HG02970 (cell line): ENCODE results near the gene SMARCA4.

Experiments used
- ATAC-seq: cut with Tn5 transposase; IDR thresholded peaks from one replicate; pipeline ENCODE4 v1.9.1; 2021; ENCODE audit warnings: mild to moderate bottlenecking, moderate library complexity, moderate number of reproducible peaks; ENCODE audit not compliant: unreplicated experiment, low FRiP score

Gene SMARCA4

DNA sequence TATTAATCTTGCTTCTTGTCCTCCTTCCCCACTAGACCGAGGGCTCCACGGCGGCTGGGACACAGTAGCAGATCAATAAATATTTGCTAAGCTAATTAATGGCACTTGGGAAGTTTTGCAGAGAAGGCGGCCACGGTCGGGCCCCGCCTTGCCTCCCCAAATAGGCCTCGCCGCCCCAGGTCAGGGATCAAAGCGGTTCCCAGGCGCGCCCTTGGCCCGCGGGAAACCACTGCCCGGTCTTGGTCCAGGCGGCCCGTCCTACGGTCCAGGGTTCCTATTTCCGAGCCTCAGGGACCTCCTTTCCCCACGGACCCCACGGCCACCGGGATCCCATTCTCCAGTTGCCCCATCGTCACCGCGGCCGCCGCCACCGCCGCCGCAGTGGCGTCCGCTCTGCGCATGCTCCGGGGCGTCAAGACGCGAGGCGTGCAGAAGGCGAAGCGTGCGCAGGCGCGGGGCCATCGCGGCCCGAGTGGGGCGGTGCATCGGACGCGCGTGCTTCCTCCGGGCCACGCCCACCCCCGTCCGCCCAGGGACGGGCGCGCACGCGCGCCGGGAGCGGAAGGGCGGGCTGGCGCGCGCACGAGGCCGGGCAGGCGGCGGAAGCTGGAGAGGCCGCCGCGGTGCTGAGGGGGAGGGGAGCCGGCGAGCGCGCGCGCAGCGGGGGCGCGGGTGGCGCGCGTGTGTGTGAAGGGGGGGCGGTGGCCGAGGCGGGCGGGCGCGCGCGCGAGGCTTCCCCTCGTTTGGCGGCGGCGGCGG lies at the start of gene SMARCA4:
Gene SMARCA4 (plus strand): TSS at position 717 of the 759 bp plus-strand sequence. CDS start 23,122 bp downstream, outside the sequence.
- peak; percentile 76 for ATAC-seq

DNA sequence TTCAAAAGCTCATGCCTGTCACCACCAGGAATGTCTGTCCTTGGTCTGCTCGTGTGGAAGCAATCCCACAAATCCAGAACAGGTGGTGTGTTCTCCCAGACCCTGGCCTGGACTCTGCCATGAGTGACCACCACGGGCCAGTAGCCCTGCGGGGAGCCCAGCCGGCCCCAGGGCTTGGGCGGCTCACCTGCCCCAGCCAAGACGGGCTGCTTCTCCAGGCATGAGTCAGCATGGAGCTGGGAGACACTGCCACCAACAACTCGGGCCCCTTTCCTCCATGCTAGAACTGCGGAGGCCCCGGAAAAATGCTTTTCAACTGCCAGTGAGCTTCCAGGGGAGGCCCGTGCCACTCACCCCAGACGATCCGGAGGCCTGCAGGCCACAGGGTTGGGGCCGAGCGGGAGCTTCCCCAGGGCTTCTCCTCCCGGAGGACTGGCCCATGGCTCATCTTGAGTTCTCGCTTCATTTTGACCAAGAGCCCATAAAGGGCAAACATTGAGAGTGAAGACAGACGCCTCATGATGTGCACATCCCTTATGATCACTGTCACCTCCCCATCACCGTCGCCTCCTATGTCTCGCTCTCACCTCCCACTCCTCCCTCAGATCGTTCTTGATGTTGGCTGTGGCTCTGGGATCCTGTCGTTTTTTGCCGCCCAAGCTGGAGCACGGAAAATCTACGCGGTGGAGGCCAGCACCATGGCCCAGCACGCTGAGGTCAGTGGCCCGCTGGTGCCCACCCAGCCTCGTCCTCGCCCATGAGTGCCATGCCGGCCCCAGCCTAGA lies 49.1 kb upstream of the SMARCA4 start:
- no peak for ATAC-seq

DNA sequence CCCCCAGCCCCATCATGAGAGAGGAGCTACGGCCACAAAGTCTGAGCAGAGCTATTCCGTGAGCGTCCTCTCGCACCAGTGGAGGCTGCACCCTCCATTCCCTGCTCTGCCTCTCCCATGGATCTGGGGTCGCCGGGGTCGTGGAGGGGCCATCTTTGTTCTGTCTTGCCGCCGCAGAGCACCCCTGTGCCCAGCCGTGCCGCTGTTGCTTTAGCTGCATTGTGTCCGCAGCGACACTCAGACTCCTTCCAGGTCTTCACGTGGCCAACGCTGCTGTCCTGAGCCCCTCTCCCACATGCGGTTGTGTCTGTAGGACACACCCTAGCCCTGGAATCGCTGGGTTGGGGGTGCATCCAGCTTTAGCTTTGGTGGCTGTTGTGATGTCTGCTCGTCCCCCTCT lies 48.2 kb upstream of the SMARCA4 start:
- ATAC-seq = no peak

DNA sequence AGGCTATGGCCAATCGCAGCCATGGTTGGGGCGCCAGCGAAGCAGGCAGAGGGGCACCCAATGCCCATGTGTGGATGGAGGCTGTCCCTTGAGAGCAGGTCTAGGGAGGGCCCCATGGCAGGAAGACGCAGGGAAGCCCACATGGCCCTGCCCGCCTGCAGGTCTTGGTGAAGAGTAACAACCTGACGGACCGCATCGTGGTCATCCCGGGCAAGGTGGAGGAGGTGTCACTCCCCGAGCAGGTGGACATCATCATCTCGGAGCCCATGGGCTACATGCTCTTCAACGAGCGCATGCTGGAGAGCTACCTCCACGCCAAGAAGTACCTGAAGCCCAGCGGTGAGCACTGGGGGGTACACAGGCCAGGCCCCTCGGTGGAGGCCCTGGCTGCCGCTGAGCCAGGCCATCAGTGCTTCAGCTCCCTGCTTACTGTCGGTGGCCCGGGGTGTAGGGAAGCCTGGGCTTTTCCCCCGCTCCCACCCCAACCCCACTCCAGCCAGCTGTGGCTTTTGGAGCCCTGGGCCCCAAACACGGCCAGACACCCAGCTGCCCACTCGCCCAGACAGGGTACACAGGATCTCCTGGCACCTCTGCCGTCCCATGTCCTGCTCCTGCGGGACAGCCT lies 47.0 kb upstream of the SMARCA4 start:
- no peak for ATAC-seq

DNA sequence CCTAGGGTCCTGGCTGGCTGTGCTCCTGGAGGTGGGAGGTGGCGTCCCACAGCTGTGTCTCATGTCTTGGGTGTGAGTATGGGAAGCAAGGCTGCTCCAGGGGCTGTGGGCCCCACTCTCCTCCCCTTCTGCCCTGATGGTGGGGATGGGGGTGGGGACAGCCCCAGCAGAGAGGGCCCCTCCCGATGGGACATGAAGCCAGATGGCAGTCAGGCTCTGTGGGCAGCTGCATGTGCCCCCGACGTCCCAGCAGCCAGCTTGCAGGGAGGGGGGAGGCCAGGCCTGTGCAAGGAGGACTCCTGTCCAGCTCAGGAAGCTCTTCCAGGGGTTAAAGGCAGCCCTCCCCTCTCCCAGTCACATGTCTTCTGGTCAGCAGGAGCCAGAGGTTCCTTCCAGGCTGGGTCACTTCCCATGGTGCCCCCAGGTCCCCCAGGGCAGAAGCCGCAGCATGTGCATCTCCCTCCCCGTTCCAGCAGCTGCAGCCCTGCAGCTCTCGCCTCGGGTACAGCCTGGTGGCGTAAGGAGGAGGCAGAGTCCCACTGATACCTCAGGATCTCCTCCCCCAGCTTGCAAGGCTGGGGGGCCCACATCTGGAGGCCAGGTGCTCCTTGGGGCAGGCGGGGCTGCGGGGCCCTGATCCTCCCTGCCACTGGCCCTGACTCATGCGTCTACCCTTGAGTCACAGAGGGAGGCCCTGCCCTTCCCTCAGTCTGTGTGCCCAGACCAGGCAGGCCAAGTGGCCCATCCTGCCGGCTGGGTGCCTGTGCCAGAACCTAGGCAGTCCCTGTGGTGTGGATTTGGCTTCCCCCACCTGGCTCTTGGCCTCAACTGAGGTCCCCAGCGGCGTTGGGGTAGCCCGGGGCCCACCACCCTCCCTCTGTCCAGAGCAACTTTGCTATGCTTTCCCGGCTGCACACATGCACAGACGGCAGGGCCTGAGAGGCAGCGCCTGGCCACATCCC lies 45.4 kb upstream of the SMARCA4 start:
- ATAC-seq = no peak

DNA sequence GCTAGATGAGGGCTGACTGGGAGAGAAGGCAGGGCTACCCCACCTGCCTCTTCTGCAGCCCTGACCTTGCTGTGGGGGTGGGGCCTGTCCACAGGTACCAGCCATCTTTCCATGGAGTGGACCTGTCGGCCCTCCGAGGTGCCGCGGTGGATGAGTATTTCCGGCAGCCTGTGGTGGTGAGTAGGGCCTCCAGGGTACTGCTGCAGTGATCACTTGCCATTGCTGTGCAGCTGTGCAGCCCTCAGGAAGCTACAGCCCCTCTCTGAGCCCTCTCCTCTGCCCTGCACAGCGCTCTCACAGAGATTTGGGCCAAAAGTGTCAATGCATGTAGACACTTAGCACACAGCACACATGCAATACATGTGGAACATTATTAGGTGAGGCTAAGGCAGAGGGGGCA lies 44.2 kb upstream of the SMARCA4 start:
- ATAC-seq = no peak

DNA sequence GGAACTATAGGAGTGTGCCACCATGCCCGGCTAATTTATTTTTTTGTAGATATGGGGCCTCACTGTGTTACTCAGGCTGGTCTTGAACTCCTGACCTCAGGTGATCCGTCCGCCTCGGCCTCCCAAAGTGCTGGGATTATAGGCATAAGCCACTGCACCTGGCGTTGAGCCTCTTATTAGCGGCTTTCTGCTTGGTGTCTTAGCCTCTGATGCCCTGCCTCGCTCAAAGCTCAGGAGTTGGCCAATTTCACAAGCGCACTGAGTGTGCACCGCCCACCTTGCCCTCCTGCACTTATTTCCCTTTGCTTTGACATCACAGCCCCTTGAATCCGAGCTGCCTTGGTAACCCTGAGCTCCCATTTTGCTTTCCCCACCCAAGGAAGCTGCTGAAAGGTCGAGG lies 42.5 kb upstream of the SMARCA4 start:
- no peak for ATAC-seq

DNA sequence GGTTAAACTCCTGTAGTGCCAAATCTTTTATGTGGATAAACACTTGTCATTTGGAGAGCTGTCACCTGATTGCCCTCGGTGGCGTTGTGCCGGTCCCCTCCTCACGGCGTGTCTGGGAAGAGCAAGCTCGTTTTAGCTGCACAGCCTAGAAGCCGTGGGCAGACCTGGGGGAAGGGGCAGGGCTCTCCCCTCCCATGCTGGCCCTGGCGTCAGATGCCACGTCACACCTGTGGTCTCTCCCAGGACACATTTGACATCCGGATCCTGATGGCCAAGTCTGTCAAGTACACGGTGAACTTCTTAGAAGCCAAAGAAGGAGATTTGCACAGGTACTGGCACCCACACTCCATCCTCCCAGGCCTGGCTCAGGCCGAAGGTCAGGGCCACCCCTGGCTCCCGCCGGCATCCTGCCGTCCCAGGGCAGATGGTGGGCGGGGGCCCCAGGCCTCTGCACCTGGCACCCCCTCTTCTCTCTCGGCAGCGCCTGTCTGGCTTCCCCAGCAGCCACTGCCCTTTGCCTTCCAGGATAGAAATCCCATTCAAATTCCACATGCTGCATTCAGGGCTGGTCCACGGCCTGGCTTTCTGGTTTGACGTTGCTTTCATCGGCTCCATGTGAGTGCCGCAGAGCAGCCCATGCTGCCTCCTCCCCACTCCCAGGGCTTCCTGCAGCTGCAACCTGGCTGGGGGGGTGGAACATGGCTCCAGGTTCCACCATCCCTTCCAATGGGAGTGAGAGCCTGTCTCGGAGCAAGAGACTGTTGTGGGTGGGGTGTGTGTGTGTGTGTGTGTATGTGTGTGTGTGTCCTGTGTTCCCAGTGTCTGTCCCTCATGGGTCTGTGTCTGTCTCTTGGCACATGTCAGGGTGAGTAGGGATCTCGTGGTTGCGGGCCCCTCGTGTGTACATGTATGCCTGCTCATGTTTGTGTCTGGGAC lies 41.2 kb upstream of the SMARCA4 start:
- no peak for ATAC-seq

DNA sequence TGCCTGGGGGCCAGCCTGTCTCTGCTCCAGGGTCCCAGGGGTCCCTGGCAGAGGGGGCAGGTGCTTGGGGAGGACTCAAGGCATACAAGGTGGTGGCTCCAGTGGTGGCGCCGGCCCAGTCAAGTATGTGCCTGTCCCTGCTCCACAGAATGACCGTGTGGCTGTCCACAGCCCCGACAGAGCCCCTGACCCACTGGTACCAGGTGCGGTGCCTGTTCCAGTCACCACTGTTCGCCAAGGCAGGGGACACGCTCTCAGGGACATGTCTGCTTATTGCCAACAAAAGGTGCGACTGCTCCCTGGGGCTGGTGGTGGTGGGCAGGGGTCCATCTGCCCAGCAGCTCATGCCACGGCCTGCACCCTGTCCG lies 40.6 kb upstream of the SMARCA4 start:
- no peak for ATAC-seq

DNA sequence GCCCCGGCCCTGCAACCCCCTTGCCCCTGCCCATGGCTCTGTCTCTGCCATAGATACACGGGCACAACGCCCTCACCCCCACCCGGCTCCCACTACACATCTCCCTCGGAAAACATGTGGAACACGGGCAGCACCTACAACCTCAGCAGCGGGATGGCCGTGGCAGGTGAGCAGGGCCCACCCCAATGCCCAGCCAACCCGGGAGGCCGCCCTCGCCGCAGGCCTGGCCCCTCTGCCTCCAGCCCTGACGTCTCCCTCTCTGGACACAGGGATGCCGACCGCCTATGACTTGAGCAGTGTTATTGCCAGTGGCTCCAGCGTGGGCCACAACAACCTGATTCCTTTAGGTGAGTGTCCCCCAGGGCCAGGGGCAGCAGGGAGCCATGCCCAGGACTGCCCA lies 40.0 kb upstream of the SMARCA4 start:
- ATAC-seq = no peak

DNA sequence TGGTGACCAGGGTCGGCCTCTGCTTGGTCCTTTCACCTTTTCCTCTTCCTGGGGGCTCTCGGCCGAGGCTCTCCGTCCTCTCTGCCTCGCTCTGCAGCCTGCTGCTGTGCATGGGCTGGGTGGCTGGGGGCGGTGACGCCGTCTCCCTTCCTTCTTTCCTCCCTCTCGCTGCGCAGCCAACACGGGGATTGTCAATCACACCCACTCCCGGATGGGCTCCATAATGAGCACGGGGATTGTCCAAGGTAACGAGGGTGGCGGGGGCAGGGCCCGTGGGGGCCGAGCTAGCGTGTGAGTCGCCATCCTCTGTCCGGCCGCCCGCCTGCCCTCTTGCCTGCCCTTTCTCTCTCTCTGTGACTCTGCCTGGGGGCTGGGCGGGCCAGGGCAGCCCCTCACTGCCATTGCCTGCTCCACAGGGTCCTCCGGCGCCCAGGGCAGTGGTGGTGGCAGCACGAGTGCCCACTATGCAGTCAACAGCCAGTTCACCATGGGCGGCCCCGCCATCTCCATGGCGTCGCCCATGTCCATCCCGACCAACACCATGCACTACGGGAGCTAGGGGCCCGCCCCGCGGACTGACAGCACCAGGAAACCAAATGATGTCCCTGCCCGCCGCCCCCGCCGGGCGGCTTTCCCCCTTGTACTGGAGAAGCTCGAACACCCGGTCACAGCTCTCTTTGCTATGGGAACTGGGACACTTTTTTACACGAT lies 39.5 kb upstream of the SMARCA4 start:
- no peak for ATAC-seq

DNA sequence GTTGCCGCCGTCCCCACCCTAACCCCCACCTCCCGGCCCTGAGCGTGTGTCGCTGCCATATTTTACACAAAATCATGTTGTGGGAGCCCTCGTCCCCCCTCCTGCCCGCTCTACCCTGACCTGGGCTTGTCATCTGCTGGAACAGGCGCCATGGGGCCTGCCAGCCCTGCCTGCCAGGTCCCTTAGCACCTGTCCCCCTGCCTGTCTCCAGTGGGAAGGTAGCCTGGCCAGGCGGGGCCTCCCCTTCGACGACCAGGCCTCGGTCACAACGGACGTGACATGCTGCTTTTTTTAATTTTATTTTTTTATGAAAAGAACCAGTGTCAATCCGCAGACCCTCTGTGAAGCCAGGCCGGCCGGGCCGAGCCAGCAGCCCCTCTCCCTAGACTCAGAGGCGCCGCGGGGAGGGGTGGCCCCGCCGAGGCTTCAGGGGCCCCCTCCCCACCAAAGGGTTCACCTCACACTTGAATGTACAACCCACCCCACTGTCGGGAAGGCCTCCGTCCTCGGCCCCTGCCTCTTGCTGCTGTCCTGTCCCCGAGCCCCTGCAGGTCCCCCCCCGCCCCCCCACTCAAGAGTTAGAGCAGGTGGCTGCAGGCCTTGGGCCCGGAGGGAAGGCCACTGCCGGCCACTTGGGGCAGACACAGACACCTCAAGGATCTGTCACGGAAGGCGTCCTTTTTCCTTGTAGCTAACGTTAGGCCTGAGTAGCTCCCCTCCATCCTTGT lies 38.8 kb upstream of the SMARCA4 start:
- ATAC-seq = no peak

DNA sequence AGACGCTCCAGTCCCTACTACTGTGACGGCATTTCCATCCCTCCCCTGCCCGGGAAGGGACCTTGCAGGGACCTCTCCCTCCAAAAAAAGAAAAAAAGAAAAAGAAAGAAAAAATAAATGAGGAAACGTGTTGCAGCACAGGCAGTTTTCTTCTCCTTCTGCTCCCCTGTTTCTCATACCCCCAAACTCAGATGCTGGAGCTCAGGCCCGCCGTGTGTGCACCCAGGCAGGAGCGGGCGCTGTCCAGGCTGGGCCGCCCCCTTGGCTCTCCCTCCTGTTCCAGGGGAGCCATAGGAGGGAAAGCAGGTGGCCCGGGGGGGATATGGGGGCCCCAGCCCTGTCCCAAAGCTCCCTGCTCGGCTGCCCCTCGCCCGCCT lies 38.2 kb upstream of the SMARCA4 start:
- ATAC-seq = no peak

DNA sequence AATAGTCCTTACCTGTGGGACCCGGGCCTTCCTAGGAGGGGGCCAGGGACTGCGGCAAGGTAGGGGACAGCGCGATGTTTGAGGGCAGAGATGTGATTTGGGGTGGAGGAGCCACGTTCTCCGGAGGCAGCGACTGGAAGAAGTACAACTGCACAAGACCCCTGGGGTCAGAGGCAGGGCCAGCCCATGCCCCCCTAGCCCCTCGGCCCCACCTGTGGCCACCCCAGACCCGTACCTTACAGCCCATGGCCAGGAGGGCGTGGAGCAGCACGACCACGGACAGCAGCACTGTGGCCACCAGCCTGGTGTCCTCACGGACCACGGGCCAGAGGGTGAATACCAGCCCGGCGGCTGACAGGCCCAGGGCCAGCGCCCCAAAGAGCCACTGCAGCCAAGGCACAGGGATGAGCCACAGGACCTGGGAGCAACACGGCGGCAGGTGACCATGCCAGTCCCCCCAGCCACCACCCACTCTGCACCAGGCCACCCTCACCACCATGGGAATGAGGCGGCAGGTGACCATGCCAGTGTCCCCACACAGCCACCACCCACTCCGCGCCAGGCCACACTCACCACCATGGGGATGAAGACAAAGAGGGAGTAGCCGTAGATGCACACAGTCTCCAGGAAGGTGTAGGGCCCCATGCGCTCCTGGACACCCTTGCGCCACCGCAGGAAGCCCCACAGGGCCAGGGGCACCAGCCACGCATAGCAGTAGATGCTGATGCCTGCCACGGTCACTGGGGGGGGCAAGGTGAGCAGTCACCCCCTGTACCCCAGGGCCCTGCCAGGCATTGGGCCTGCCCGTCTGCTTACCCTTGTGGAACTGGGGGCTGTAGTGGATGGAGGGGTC lies 37.3 kb upstream of the SMARCA4 start:
- no peak for ATAC-seq

DNA sequence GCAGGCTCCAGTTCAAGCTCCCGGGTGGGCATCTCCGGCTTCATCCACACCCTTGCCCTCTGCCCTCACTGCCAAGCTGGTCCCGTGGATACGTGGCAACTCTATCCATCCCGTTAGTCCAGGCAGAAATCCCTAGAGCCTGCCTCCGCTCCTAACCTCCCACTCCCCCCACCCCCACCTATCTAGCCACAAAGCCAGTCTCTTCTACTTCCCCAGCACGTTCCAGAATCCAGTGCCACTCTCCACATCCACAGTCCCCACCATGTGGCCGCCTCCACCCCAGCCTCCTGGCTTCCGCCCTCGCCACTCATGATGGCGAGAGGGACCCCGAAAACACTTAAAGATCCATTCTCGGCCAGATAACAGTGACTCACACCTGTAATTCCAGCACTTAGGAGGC lies 36.2 kb upstream of the SMARCA4 start:
- ATAC-seq = no peak

DNA sequence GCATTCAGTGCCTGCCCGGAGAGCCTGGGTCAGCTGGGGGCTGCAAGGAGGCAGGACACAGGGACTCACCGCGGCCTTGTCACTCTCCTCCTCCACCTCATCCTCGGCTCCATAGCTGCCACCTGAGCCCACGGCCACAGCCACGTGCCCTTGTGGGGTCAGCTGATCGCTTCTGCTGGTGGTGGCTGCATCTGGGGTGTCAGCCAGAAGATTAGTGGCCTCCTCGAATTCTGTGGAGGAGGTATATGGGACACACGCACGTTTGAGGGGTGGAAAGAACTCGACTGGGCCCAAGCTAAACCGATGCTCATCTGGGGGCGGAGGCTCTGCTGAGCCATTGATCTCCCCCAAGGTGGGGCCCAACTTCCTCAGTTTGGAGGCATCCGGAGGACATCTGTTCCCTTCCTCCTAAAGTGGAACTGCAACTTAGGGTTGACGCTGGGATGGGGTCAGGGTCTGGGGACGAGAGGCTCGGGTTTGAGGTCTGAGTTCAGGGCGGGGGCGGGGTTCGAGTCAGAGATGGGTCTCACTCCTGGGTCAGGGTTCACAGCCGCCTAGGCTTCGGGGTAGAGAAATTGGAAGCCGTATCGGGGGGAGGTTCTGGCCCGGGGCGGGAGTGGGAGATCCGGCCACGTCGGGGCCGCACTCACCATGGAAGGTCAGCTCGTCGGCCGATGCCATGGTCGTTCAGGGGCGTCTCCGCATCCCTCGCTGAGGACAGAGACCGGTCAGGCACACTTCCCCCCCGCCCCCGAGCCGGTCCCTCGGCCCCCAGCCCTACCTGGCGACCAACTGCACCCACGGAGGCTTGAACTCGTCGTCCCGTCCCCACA lies 32.9 kb upstream of the SMARCA4 start:
- peak; percentile 24 for ATAC-seq
